ENCODE data around the gene KCNAB2.

The KCNAB2 gene

GRCh38 chr1:6040444-6040843 lies 5.2 kb upstream of the KCNAB2 start:
- no peaks in the 10 kb centered on the region for H3K36me3 ChIP-seq (ENCODE audit: control insufficient read depth, insufficient read depth, low read length)
- H3K4me1 ChIP-seq (ENCODE audit: control insufficient read depth, insufficient read depth, low read length), result no peaks in the 10 kb centered on the region
- no peaks in the 10 kb centered on the region for H3K27me3 ChIP-seq (ENCODE audit: control insufficient read depth, insufficient read depth, low read length)
- H3K4me3 ChIP-seq (ENCODE audit: low read length), result no peak overlapping the region
- no peaks in the 10 kb centered on the region for H3K9me3 ChIP-seq (ENCODE audit: control insufficient read depth, low read length)
- no peak overlapping the region for H3K9ac ChIP-seq (ENCODE audit: low read length)

GRCh38 chr1:6040861-6041415 lies 4.8 kb upstream of the KCNAB2 start:
- Histone ChIP-seq H3K4me1 (ENCODE audit: control insufficient read depth, insufficient read depth, low read length) (no peaks in the 10 kb centered on the region), H3K4me3 (ENCODE audit: low read length) (no peak overlapping the region), H3K9ac (ENCODE audit: low read length) (no peak overlapping the region), H3K36me3 (ENCODE audit: control insufficient read depth, insufficient read depth, low read length) (no peaks in the 10 kb centered on the region), H3K9me3 (ENCODE audit: control insufficient read depth, low read length) (no peaks in the 10 kb centered on the region), H3K27me3 (ENCODE audit: control insufficient read depth, insufficient read depth, low read length) (no peaks in the 10 kb centered on the region)

GRCh38 chr1:6041432-6042062 lies 4.1 kb upstream of the KCNAB2 start:
- Histone ChIP-seq H3K4me3 (ENCODE audit: low read length) (no peak overlapping the region), H3K4me1 (ENCODE audit: control insufficient read depth, insufficient read depth, low read length) (no peaks in the 10 kb centered on the region), H3K27me3 (ENCODE audit: control insufficient read depth, insufficient read depth, low read length) (no peaks in the 10 kb centered on the region), H3K9ac (ENCODE audit: low read length) (no peak overlapping the region), H3K9me3 (ENCODE audit: control insufficient read depth, low read length) (no peaks in the 10 kb centered on the region), H3K36me3 (ENCODE audit: control insufficient read depth, insufficient read depth, low read length) (no peaks in the 10 kb centered on the region)

- no peak overlapping the region for H3K4me3 ChIP-seq (ENCODE audit: low read length)
- no peaks in the 10 kb centered on the region for H3K36me3 ChIP-seq (ENCODE audit: control insufficient read depth, insufficient read depth, low read length)
- H3K9ac ChIP-seq (ENCODE audit: low read length), result no peak overlapping the region
- no peaks in the 10 kb centered on the region for H3K9me3 ChIP-seq (ENCODE audit: control insufficient read depth, low read length)
- H3K27me3 ChIP-seq (ENCODE audit: control insufficient read depth, insufficient read depth, low read length), result no peaks in the 10 kb centered on the region
- H3K4me1 ChIP-seq (ENCODE audit: control insufficient read depth, insufficient read depth, low read length), result no peaks in the 10 kb centered on the region
These were observed 2.1 kb upstream of the KCNAB2 start for GRCh38 chr1:6043561-6043960.

DNA sequence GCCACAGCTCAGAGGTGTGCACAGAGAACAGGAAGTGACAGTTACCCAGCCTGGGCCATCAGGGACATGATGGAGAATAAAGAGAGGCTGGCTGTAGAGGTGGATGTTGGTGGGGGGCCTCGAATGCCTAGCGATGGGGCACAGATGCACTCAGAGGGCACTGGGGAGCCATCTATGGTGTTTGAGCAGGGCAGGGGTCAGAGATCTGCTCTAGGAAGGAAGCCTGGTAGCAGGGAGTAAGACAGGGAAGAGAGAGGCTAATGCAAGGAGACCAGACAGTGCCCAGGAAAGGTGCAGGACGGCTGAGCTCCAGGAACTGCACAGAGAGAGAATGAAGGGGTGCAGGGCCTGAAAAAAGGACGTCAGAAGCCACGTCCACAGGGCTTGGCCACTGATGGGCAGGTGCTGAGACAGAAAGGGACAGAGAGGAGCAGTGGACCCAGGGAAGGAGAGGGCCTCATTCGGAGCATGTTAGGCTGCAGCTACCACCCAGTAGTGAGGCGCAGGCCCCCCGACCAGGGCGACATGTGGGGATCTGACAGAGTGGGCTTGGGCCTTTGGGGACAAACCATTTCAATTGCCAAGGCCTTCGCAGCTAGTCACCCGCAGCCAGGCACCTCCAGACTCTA lies 1.1 kb upstream of the KCNAB2 start:
- Histone ChIP-seq H3K9me3 (ENCODE audit: control insufficient read depth, low read length) (no peaks in the 10 kb centered on the region), H3K36me3 (ENCODE audit: control insufficient read depth, insufficient read depth, low read length) (no peaks in the 10 kb centered on the region), H3K27me3 (ENCODE audit: control insufficient read depth, insufficient read depth, low read length) (no peaks in the 10 kb centered on the region), H3K4me1 (ENCODE audit: control insufficient read depth, insufficient read depth, low read length) (no peaks in the 10 kb centered on the region), H3K9ac (ENCODE audit: low read length) (no peak overlapping the region), H3K4me3 (ENCODE audit: low read length) (no peak overlapping the region)

DNA sequence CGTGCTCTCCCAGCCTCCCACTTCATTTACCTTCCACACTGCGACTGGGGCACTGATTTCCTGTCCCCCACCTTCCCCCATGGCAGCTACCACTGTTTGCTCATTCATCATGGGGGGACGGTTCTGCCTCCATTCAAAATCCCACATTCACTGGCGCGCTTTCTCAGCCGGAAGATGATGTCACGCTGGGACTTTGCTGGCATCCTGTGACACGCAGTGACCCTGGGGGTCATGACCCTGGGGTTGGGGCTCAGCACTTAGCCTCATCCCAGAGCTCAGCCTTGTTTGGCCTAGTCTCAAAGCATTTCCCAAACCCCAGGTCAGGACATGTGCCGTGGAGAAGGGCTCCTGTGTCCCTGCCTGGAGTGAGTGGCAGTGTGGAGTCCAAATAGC lies 582 bp upstream of the KCNAB2 start:
- Histone ChIP-seq H3K36me3 (ENCODE audit: control insufficient read depth, insufficient read depth, low read length) (no peaks in the 10 kb centered on the region), H3K9ac (ENCODE audit: low read length) (no peak overlapping the region), H3K9me3 (ENCODE audit: control insufficient read depth, low read length) (no peaks in the 10 kb centered on the region), H3K27me3 (ENCODE audit: control insufficient read depth, insufficient read depth, low read length) (no peaks in the 10 kb centered on the region), H3K4me3 (ENCODE audit: low read length) (no peak overlapping the region), H3K4me1 (ENCODE audit: control insufficient read depth, insufficient read depth, low read length) (no peaks in the 10 kb centered on the region)

GRCh38 chr1:6046279-6046678 lies 591 bp downstream of the KCNAB2 start:
- Histone ChIP-seq H3K4me3 (ENCODE audit: low read length) (no peak overlapping the region), H3K27me3 (ENCODE audit: control insufficient read depth, insufficient read depth, low read length) (no peaks in the 10 kb centered on the region), H3K9ac (ENCODE audit: low read length) (no peak overlapping the region), H3K36me3 (ENCODE audit: control insufficient read depth, insufficient read depth, low read length) (no peaks in the 10 kb centered on the region), H3K4me1 (ENCODE audit: control insufficient read depth, insufficient read depth, low read length) (no peaks in the 10 kb centered on the region), H3K9me3 (ENCODE audit: control insufficient read depth, low read length) (no peaks in the 10 kb centered on the region)

DNA sequence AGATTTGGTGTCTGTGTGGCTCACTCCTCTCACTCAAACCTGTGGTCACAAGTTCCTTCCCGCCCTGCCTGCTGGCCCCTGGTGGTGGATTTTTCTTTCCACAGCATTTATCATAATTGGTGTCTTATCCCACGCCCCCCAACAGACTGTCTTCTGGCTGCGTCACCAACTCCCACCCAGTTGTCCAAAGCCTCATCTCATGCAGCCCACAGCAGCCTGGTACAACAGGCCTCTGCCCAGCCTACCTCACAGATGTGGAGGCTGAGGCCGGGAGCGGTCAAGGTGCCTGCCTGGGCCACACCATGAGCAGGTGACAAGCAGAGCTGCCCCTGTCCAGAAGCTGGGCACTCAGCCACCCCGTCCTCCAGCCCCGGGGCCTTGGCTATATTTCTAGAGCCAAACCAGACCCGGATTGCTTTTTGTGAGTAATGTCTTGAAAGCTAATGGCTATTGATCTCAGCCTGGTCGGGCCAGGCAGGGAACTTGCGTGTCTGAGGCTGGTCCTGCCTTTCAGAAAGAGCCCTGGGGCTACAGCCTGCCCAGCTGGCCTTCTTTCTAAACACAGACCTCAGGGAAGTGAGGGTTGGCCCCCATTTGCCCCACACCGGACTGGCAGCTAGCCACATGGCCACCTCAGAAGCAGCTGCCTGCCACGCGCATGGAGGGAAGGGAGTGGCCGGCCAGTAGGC lies 2.6 kb downstream of the KCNAB2 start:
- no peak overlapping the region for H3K4me3 ChIP-seq (ENCODE audit: low read length)
- no peak overlapping the region for H3K9ac ChIP-seq (ENCODE audit: low read length)
- no peaks in the 10 kb centered on the region for H3K4me1 ChIP-seq (ENCODE audit: control insufficient read depth, insufficient read depth, low read length)
- no peaks in the 10 kb centered on the region for H3K9me3 ChIP-seq (ENCODE audit: control insufficient read depth, low read length)
- H3K27me3 ChIP-seq (ENCODE audit: control insufficient read depth, insufficient read depth, low read length), result no peaks in the 10 kb centered on the region
- no peaks in the 10 kb centered on the region for H3K36me3 ChIP-seq (ENCODE audit: control insufficient read depth, insufficient read depth, low read length)

DNA sequence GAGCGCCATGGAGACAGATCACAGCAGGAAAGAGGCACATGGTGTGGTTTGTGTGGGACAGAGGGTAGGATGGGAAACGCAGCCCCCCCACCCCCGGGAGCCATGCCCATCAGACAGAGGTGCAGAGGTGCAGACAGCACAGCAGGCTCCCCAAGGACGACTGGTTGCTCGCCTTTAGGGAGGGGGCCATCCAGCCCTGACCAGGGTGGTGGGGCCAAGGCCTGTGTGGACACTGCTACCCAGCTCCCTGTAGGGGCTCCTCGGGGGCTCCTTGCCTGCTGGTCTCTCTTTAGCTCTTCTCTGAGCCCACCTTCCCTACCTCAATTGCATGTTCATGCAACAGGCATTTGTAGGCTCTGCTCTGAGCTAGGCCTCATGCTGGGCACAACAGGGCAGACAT lies 3.7 kb downstream of the KCNAB2 start:
- Histone ChIP-seq H3K36me3 (ENCODE audit: control insufficient read depth, insufficient read depth, low read length) (no peaks in the 10 kb centered on the region), H3K4me3 (ENCODE audit: low read length) (no peak overlapping the region), H3K9ac (ENCODE audit: low read length) (no peak overlapping the region), H3K27me3 (ENCODE audit: control insufficient read depth, insufficient read depth, low read length) (no peaks in the 10 kb centered on the region), H3K4me1 (ENCODE audit: control insufficient read depth, insufficient read depth, low read length) (no peaks in the 10 kb centered on the region), H3K9me3 (ENCODE audit: control insufficient read depth, low read length) (no peaks in the 10 kb centered on the region)

- H3K4me3 ChIP-seq (ENCODE audit: low read length), result no peak overlapping the region
These were observed 5.7 kb downstream of the KCNAB2 start for GRCh38 chr1:6051423-6051822.

DNA sequence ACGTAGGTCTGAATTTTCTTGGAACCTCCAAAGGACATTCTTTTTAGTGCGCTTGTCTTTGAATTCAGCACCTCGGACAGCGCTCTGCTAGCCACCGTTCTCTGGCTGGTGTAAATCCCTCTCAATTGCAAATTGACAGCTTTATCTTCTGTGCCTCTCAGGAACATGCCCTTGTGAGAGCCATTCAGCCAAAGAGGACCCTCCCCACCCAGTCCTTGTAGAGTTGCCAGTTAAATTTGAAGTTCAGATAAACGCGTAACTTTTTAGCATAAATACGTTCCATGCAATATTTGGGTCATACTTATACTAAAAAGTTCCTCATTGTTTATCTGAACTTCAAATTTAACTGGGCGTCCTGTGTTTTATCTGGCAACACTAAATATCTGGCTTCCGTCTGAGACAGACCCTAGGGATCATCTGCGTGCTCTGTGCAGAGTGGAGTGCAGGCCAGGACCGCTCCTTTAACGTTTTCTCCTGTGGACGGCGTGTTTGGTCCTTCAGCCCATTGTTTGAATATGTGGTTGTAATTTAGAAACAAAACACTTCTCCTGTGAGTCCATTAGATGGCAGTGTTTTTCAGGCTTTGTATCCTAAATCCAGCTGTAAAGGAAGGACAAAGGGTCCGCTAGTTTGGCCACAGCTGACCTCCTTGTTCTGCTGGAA lies 7.0 kb downstream of the KCNAB2 start:
- H3K27me3 ChIP-seq (ENCODE audit: control insufficient read depth, insufficient read depth, low read length), result peaks cover 3% of the 10 kb centered on the region
- no peaks in the 10 kb centered on the region for H3K4me1 ChIP-seq (ENCODE audit: control insufficient read depth, insufficient read depth, low read length)
- no peak overlapping the region for H3K9ac ChIP-seq (ENCODE audit: low read length)
- no peaks in the 10 kb centered on the region for H3K9me3 ChIP-seq (ENCODE audit: control insufficient read depth, low read length)
- no peaks in the 10 kb centered on the region for H3K36me3 ChIP-seq (ENCODE audit: control insufficient read depth, insufficient read depth, low read length)
- H3K4me3 ChIP-seq (ENCODE audit: low read length), result no peak overlapping the region

More at GRCh38 chr1:6051423-6051822, 5.7 kb downstream of the KCNAB2 start:
- H3K9me3 ChIP-seq (ENCODE audit: control insufficient read depth, low read length), result no peaks in the 10 kb centered on the region
- H3K36me3 ChIP-seq (ENCODE audit: control insufficient read depth, insufficient read depth, low read length), result no peaks in the 10 kb centered on the region
- no peaks in the 10 kb centered on the region for H3K27me3 ChIP-seq (ENCODE audit: control insufficient read depth, insufficient read depth, low read length)
- no peak overlapping the region for H3K9ac ChIP-seq (ENCODE audit: low read length)
- no peaks in the 10 kb centered on the region for H3K4me1 ChIP-seq (ENCODE audit: control insufficient read depth, insufficient read depth, low read length)

- Histone ChIP-seq H3K27me3 (ENCODE audit: control insufficient read depth, insufficient read depth, low read length) (peaks cover 7% of the 10 kb centered on the region), H3K4me3 (ENCODE audit: low read length) (no peak overlapping the region), H3K36me3 (ENCODE audit: control insufficient read depth, insufficient read depth, low read length) (no peaks in the 10 kb centered on the region), H3K9me3 (ENCODE audit: control insufficient read depth, low read length) (no peaks in the 10 kb centered on the region), H3K4me1 (ENCODE audit: control insufficient read depth, insufficient read depth, low read length) (no peaks in the 10 kb centered on the region), H3K9ac (ENCODE audit: low read length) (no peak overlapping the region)
These were observed 7.5 kb downstream of the KCNAB2 start for GRCh38 chr1:6053206-6053546.
